DND-41 (cell line): Measurements from ENCODE around the gene BCO1.

Experiments
- EZH2 ChIP-seq: IDR thresholded peaks from 3 replicates; pipeline ENCODE4 v1.6.1; 2012; ENCODE audit warnings: borderline replicate concordance, low read depth, mild to moderate bottlenecking, moderate library complexity, low read length, inconsistent platforms; ENCODE audit not compliant: severe bottlenecking
- TF ChIP-seq, protein P1 (sequence below): IDR thresholded peaks from 2 replicates; pipeline ENCODE4 v1.5.1; 2012; ENCODE audit warnings: borderline replicate concordance, low read length, moderate library complexity, mild to moderate bottlenecking; ENCODE audit not compliant: poor library complexity, severe bottlenecking; ENCODE audit errors: extremely low read depth

DNA sequence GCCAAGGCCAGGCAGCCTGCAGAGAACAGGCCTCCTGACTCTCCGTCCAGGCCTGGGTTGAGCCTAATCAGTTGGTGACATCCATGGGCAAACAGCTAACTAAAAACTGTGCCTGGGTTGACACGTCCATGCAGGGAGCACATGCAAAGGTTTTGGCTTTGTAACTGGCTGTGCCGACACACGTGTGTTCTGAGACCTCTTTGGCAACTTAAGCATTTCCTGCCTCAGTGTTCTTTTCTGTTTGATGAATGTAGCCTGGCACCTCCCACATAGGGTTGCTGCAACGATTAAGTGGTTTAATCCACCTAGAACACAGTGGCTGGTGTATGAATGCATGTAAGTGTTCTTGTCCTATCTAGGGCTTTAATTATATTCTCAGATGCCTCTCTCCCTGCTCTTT lies 3.2 kb downstream of the BCO1 start:
- TF ChIP-seq, protein P1, sequence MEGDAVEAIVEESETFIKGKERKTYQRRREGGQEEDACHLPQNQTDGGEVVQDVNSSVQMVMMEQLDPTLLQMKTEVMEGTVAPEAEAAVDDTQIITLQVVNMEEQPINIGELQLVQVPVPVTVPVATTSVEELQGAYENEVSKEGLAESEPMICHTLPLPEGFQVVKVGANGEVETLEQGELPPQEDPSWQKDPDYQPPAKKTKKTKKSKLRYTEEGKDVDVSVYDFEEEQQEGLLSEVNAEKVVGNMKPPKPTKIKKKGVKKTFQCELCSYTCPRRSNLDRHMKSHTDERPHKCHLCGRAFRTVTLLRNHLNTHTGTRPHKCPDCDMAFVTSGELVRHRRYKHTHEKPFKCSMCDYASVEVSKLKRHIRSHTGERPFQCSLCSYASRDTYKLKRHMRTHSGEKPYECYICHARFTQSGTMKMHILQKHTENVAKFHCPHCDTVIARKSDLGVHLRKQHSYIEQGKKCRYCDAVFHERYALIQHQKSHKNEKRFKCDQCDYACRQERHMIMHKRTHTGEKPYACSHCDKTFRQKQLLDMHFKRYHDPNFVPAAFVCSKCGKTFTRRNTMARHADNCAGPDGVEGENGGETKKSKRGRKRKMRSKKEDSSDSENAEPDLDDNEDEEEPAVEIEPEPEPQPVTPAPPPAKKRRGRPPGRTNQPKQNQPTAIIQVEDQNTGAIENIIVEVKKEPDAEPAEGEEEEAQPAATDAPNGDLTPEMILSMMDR = no peak
- no peak for TF ChIP-seq EZH2
